Adrenal gland (tissue), 12 donors: Measurements from ENCODE around the gene G6PC1. TPM values are rescaled to one million over a fixed set of nuclear protein-coding genes. Genes with fewer than 3 reads are reported as not detected.
"Not testable (repeated sequence)": the region's sequence is repeated elsewhere in the genome, so short reads cannot be mapped to it uniquely, and the experiment has no call there.

Experiments
- DNase-seq, 7 donors: peaks; one replicate each; pipeline ENCODE4 v3.0.0-alpha.2; 2019 to 2020
- H3K27ac ChIP-seq, 5 donors: fragments of 200-600 bp; sonication (generic) in 4 of 5; 1 replicate in 3 of 5; 2 replicates in 2 of 5; pipeline versions ENCODE4 v1.5.1 to v1.8.0; 2016 to 2020; ENCODE audit warnings: mild to moderate bottlenecking in 1 of 5
- H3K27me3 ChIP-seq: fragments of 200-600 bp; 2 replicates; pipeline ENCODE4 v1.8.0; 2021
- H3K36me3 ChIP-seq, 2 donors: fragments of 200-600 bp; replicated peaks in 1 of 2; 1 replicate in 1 of 2; 2 replicates in 1 of 2; pipeline versions ENCODE4 v1.5.1 to v1.8.0; 2018 to 2022
- H3K4me1 ChIP-seq, 2 donors: fragments of 200-600 bp; replicated peaks in 1 of 2; 1 replicate in 1 of 2; 2 replicates in 1 of 2; pipeline versions ENCODE4 v1.5.1 to v1.8.0; 2018 to 2021
- H3K4me3 ChIP-seq, 4 donors: fragments of 200-600 bp; sonication (generic) in 3 of 4; one replicate each; pipeline ENCODE4 v1.5.1; 2016 to 2018
- H3K9me3 ChIP-seq, 3 donors: fragments of 200-600 bp; sonication (generic) in 1 of 3; replicated peaks in 1 of 3; 1 replicate in 2 of 3; 2 replicates in 1 of 3; pipeline versions ENCODE4 v1.5.1 to v1.8.0; 2016 to 2021
- CTCF ChIP-seq, 6 experiments: fragments of 450-650 bp in 4 of 6; fragments of 200-600 bp in 2 of 6; sonication (generic) in 1 of 6; IDR thresholded peaks; 1 replicate in 5 of 6; 2 replicates in 1 of 6; pipeline versions ENCODE4 v1.5.1 to v1.8.0; 2016 to 2021; ENCODE audit warnings: antibody characterized with exemption in 6 of 6, mild to moderate bottlenecking in 2 of 6, moderate library complexity in 1 of 6
- POLR2A ChIP-seq, 2 donors: fragments of 450-650 bp; IDR thresholded peaks; one replicate each; pipeline ENCODE4 v1.6.1; 2017; ENCODE audit warnings: antibody characterized with exemption in 2 of 2, mild to moderate bottlenecking in 2 of 2, moderate library complexity in 1 of 2
- WGBS, 4 donors: extraction: QIAGEN DNeasy Blood & Tissue Kit in 2 of 4; methylation state at CpG; one replicate each; pipeline versions ENCODE4 v1.1.5 to v1.1.7; 2013 to 2017; 5-methylcytosine and 5-hydroxymethylcytosine counted together
- intact Hi-C, 2 donors: fragments of 100-400 bp; cut with DNase I; formaldehyde crosslinking; loops; one replicate each; pipeline versions ENCODE4 v1.14.1 to v1.15.0; 2022 to 2023
- polyA plus RNA-seq, 3 donors: library from polyadenylated mRNA; stranded (reverse); fragments of 200-250 nt in 2 of 3; fragments of 350-450 nt in 1 of 3; fragmentation: Illumina TruSeq in 1 of 3; extraction: RNeasy Lipid Tissue Mini Kit (QIAGEN cat#74804) in 1 of 3; gene quantifications; one replicate each; pipeline ENCODE4 v1.2.3, GENCODE V29; 2013 to 2014
- total RNA-seq, 9 donors: library from RNA; depleted of rRNA in 4 of 9; stranded (reverse); fragments of >200 nt in 4 of 9; fragments of 120-200 nt in 1 of 9; fragmentation: NEBNext Ultra II Directional in 1 of 9; extraction: Animal tissue kit (Norgen Biotek cat#: 25700) in 1 of 9; gene quantifications; one replicate each; pipeline versions ENCODE4 v1.1.0 to v1.2.4, GENCODE V29; 2013 to 2023
- donor health status: healthy with polysubstance abuse.
- donor health status: Bipolar disorder and iron deficiency.
- donor health status: DM: yes; HTN: yes; CAD: no.
- donor health status: DM: no; HTN: no; CAD: no.
- donor health status: DM: no; HTN: no; CAD: no.
- donor health status: DM: yes; HTN: yes; CAD: no.

Gene G6PC1
- total and polyA plus RNA-seq, 12 donors = 0.09 to 0.18 (median 0.14) TPM; not detected in 8

GRCh38 chr17:42922294-42922693, 21.7 kb downstream of the G6PC1 start:
- no peaks in the 10 kb centered on the region for H3K4me1 ChIP-seq
- no peak overlapping the region for H3K27ac ChIP-seq
- no peak overlapping the region for H3K4me3 ChIP-seq
- intact Hi-C loops = no loop called here
- H3K27me3 ChIP-seq = no peaks in the 10 kb centered on the region
- H3K36me3 ChIP-seq = no peaks in the 10 kb centered on the region
- H3K9me3 ChIP-seq = no peaks in the 10 kb centered on the region
- 56 to 63% (median 60%) methylated on average over 7 of the region's 7 CpGs for WGBS, 4 donors
- TF ChIP-seq POLR2A (IDR thresholded peaks at IDR 0.05) (no peak), CTCF (IDR thresholded peaks at IDR 0.05) (no peak)
- no peak for DNase-seq

DNA sequence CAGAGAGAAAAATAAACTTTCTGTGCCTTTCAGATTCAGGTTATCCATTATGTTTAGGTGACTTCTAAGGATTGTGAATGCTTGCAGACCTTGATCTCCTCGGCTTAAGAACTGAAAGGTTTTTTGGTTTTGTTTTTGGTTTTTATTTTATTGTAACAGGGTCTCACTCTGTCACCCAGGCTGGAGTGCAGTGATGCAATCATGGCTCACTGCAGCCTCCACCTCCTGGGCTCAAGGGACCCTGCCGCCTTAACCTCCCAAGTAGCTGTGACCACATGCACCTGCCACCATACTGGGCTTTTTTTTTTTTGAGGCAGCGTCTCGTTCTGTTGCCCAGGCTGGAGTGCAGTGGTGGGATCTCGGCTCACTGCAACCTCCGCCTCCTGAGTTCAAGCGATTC, 22.9 kb downstream of the G6PC1 start:
- DNase-seq, intact Hi-C loops, H3K27me3 ChIP-seq, H3K27ac ChIP-seq, H3K4me3 ChIP-seq, H3K4me1 ChIP-seq, H3K9me3 ChIP-seq, H3K36me3 ChIP-seq: not testable (repeated sequence)
- WGBS, 4 donors = 75 to 89% (median 85%) methylated on average over 7 of the region's 7 CpGs

GRCh38 chr17:42924891-42925290, 24.3 kb downstream of the G6PC1 start:
- Histone ChIP-seq H3K4me3 (no peak overlapping the region), H3K27ac (no peak overlapping the region), H3K9me3 (no peaks in the 10 kb centered on the region), H3K27me3 (no peaks in the 10 kb centered on the region), H3K4me1 (peaks cover 0 to 6% of the 10 kb centered on the region in 2 donors), H3K36me3 (no peaks in the 10 kb centered on the region)
- no peak for DNase-seq
- TF ChIP-seq CTCF (IDR thresholded peaks at IDR 0.05) = no peak
- no peak for TF ChIP-seq POLR2A (IDR thresholded peaks at IDR 0.05)
- WGBS, 4 donors = 54 to 63% (median 57%) methylated on average over 5 of the region's 5 CpGs
- intact Hi-C loops = no loop called here

GRCh38 chr17:42928714-42929496, 28.3 kb downstream of the G6PC1 start:
- peak overlapping the region in 1 of 4 donors; percentile 24 for H3K4me3 ChIP-seq
- TF ChIP-seq CTCF (IDR thresholded peaks at IDR 0.05) = peak in 5 of 6 experiments; percentile 56 to 73 (median 63)
- no peak for TF ChIP-seq POLR2A (IDR thresholded peaks at IDR 0.05)
- intact Hi-C loops = no loop called here

DNA sequence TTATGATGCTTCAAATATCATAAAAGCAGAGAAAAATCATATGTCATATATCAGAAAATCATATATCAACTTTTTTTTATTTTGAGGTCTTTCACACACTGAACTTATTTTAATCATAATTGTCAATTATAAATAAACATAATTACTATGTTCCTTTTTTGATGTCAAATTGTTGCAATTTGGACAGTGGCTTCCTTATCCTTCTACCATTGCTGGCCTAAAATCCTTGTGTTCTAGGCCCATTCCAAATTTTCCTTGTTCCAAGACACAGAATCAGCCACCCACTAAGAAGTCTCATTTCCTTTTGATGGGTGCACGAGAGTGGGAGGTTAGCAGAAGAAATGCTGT, 28.9 kb downstream of the G6PC1 start:
- H3K36me3 ChIP-seq = no peaks in the 10 kb centered on the region
- H3K4me1 ChIP-seq = peaks cover 0 to 6% of the 10 kb centered on the region in 2 donors
- 84 to 100% (median 89%) methylated on average over 1 of the region's 1 CpG for WGBS, 4 donors
- H3K27ac ChIP-seq = no peak overlapping the region
- H3K9me3 ChIP-seq = no peaks in the 10 kb centered on the region
- no peak overlapping the region for H3K4me3 ChIP-seq
- TF ChIP-seq POLR2A (IDR thresholded peaks at IDR 0.05) (no peak), CTCF (IDR thresholded peaks at IDR 0.05) (no peak)
- intact Hi-C loops = no loop called here
- no peaks in the 10 kb centered on the region for H3K27me3 ChIP-seq
- no peak for DNase-seq

More at GRCh38 chr17:42928714-42929496, 28.3 kb downstream of the G6PC1 start:
- 43 to 51% (median 47%) methylated on average over 9 of the region's 9 CpGs for WGBS, 4 donors
- Histone ChIP-seq H3K27ac (peak overlapping the region in 3 of 5 donors; percentile 3 to 80 (median 65)), H3K27me3 (no peaks in the 10 kb centered on the region), H3K36me3 (no peaks in the 10 kb centered on the region), H3K4me1 (peaks cover 0 to 6% of the 10 kb centered on the region in 2 donors), H3K9me3 (no peaks in the 10 kb centered on the region)
- DNase-seq = peak; percentile 23 to 65 (median 47)
